NCI-H345 (cell line): ENCODE results near the gene ARHGEF10L.

ENCODE experiments used
- DNase-seq: peaks from one replicate; lab custom pipeline; 2025; lab: John Stamatoyannopoulos, UW

ARHGEF10L gene

GRCh38 chr1:17674726-17675500, 135.4 kb downstream of the ARHGEF10L start:
- no peak for DNase-seq

GRCh38 chr1:17675744-17676143, 136.2 kb downstream of the ARHGEF10L start:
- no peak for DNase-seq

- no peak for DNase-seq
These were observed 137.0 kb downstream of the ARHGEF10L start for GRCh38 chr1:17676387-17677060.

GRCh38 chr1:17678011-17678410, 138.5 kb downstream of the ARHGEF10L start:
- DNase-seq: no peak

- no peak for DNase-seq
These were observed 140.4 kb downstream of the ARHGEF10L start for GRCh38 chr1:17679856-17680255.

- no peak for DNase-seq
These were observed 140.8 kb downstream of the ARHGEF10L start for GRCh38 chr1:17680308-17680707.

GRCh38 chr1:17682400-17682799, 142.9 kb downstream of the ARHGEF10L start:
- DNase-seq: no peak

- no peak for DNase-seq
These were observed 144.1 kb downstream of the ARHGEF10L start for GRCh38 chr1:17683598-17683997.

- no peak for DNase-seq
These were observed 145.3 kb downstream of the ARHGEF10L start for GRCh38 chr1:17684810-17685209.

- no peak for DNase-seq
These were observed 146.8 kb downstream of the ARHGEF10L start for GRCh38 chr1:17686258-17686657.

GRCh38 chr1:17687145-17687544, 147.6 kb downstream of the ARHGEF10L start:
- DNase-seq: no peak

GRCh38 chr1:17688217-17688810, 148.8 kb downstream of the ARHGEF10L start:
- no peak for DNase-seq

GRCh38 chr1:17689011-17689410, 149.5 kb downstream of the ARHGEF10L start:
- DNase-seq: no peak

- DNase-seq: no peak
These were observed 151.6 kb downstream of the ARHGEF10L start for GRCh38 chr1:17690906-17691634.

- no peak for DNase-seq
These were observed 153.1 kb downstream of the ARHGEF10L start for GRCh38 chr1:17692645-17693044.

- no peak for DNase-seq
These were observed 157.2 kb downstream of the ARHGEF10L start for GRCh38 chr1:17696417-17697301.

- DNase-seq: no peak
These were observed 158.0 kb downstream of the ARHGEF10L start for GRCh38 chr1:17697458-17697857.

- no peak for DNase-seq
These were observed 160.1 kb downstream of the ARHGEF10L start for GRCh38 chr1:17699581-17699980.

GRCh38 chr1:17700945-17701810, 161.7 kb downstream of the ARHGEF10L start:
- DNase-seq: peak; percentile 29

GRCh38 chr1:17704176-17704575, 164.7 kb downstream of the ARHGEF10L start:
- DNase-seq: no peak
